Neural crest cell (in vitro differentiated cells): ENCODE data around the gene ERC2. TPM values are rescaled to one million over a fixed set of nuclear protein-coding genes. Genes with fewer than 3 reads are reported as not detected.

Experiments
- DNase-seq: peaks from one replicate; pipeline ENCODE4 v3.0.0; 2021; ENCODE audit warnings: low read depth, mixed read lengths, low spot score
- H3K27ac Mint-ChIP-seq: one replicate; pipeline ENCODE4 v1.8.0; 2021; ENCODE audit warnings: mild to moderate bottlenecking, mixed read lengths; ENCODE audit not compliant: unreplicated experiment
- H3K27me3 Mint-ChIP-seq: 2 replicates; pipeline ENCODE4 v1.8.0; 2021; ENCODE audit warnings: low read depth, mild to moderate bottlenecking, mixed read lengths
- H3K36me3 Mint-ChIP-seq: 2 replicates; pipeline ENCODE4 v1.8.0; 2021; ENCODE audit warnings: low read depth, mild to moderate bottlenecking, mixed read lengths
- H3K4me1 Mint-ChIP-seq: 2 replicates; pipeline ENCODE4 v1.8.0; 2021; ENCODE audit warnings: mixed read lengths
- H3K4me3 Mint-ChIP-seq: one replicate; pipeline ENCODE4 v1.8.0; 2021; ENCODE audit warnings: mild to moderate bottlenecking, mixed read lengths
- H3K9me3 Mint-ChIP-seq: 2 replicates; pipeline ENCODE4 v1.8.0; 2021; ENCODE audit warnings: mixed read lengths
- CTCF ChIP-seq: fragments of 200-600 bp; sonication (generic); conservative IDR thresholded peaks from 2 replicates; pipeline ENCODE4 v1.5.0; 2021; ENCODE audit warnings: antibody characterized with exemption, mild to moderate bottlenecking
- total RNA-seq: library from RNA; stranded (reverse); gene quantifications from 2 replicates; pipeline ENCODE4 v1.2.1, GENCODE V29; 2021

The ERC2 gene
- total RNA-seq, 1 donor from 2014 or later, result 13.5 TPM

GRCh38 chr3:55893045-55893664 lies 575.1 kb downstream of the ERC2 start:
- no peak for DNase-seq
- peaks cover 5% of the 10 kb centered on the region for H3K9me3 Mint-ChIP-seq
- no peak overlapping the region for H3K4me3 Mint-ChIP-seq
- no peak overlapping the region for H3K27ac Mint-ChIP-seq
- peaks cover 5% of the 10 kb centered on the region for H3K36me3 Mint-ChIP-seq
- no peaks in the 10 kb centered on the region for H3K27me3 Mint-ChIP-seq
- peaks cover 22% of the 10 kb centered on the region for H3K4me1 Mint-ChIP-seq
- TF ChIP-seq CTCF, result no peak

DNA sequence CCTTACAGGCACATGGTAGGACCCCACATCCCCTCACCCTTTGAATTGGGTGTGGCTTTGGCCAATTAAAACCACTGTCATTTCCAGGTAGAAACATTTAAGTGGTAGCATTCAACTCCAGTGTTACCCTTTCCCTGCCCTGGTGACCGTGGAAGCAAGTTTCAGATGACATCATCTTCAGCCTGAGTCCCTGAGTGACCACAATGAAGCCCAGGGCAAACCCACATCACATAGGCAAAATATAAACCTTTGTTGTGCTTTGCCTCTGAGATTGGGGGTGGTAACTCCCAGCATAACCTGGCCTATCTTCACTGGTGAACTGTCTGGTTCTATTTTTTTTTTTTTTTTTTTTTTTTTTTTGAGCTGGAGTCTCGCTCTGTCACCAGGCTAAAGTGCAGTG lies 577.2 kb downstream of the ERC2 start:
- no peak overlapping the region for H3K4me3 Mint-ChIP-seq
- peaks cover 5% of the 10 kb centered on the region for H3K36me3 Mint-ChIP-seq
- peaks cover 22% of the 10 kb centered on the region for H3K4me1 Mint-ChIP-seq

GRCh38 chr3:55888282-55888885 lies 579.9 kb downstream of the ERC2 start:
- H3K4me1 Mint-ChIP-seq, result peaks cover 19% of the 10 kb centered on the region
- H3K27ac Mint-ChIP-seq, result peak overlapping the region; percentile 81
- no peak for DNase-seq
- H3K27me3 Mint-ChIP-seq, result no peaks in the 10 kb centered on the region
- no peak for TF ChIP-seq CTCF
- peaks cover 5% of the 10 kb centered on the region for H3K9me3 Mint-ChIP-seq
- peaks cover 5% of the 10 kb centered on the region for H3K36me3 Mint-ChIP-seq
- H3K4me3 Mint-ChIP-seq, result no peak overlapping the region

More for the DNA sequence above, 577.2 kb downstream of the ERC2 start:
- Mint-ChIP-seq H3K27me3 (no peaks in the 10 kb centered on the region), H3K9me3 (peaks cover 5% of the 10 kb centered on the region), H3K27ac (no peak overlapping the region)
- DNase-seq, result no peak
- no peak for TF ChIP-seq CTCF

DNA sequence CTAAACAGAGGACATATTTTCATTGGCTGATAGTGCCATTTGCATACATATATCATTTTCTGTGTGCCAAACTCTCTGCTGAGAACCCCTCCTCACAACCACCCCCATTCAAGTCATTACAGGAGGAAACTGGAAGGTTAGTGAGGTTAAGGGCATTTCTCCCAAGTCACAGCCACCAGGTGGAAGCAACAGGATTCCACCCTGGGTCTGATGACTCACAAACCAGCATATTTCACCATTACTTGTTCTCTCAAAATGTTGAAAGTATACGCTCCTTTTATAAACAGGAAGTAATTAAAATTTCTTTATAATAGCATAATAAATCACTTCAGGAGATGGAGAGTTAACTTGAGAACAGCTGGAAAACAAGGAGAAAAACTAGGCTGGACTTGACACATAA lies 582.5 kb downstream of the ERC2 start:
- Mint-ChIP-seq H3K4me3 (no peak overlapping the region), H3K36me3 (peaks cover 5% of the 10 kb centered on the region), H3K9me3 (peaks cover 5% of the 10 kb centered on the region), H3K4me1 (peaks cover 28% of the 10 kb centered on the region), H3K27ac (no peak overlapping the region), H3K27me3 (no peaks in the 10 kb centered on the region)
- no peak for DNase-seq
- no peak for TF ChIP-seq CTCF

DNA sequence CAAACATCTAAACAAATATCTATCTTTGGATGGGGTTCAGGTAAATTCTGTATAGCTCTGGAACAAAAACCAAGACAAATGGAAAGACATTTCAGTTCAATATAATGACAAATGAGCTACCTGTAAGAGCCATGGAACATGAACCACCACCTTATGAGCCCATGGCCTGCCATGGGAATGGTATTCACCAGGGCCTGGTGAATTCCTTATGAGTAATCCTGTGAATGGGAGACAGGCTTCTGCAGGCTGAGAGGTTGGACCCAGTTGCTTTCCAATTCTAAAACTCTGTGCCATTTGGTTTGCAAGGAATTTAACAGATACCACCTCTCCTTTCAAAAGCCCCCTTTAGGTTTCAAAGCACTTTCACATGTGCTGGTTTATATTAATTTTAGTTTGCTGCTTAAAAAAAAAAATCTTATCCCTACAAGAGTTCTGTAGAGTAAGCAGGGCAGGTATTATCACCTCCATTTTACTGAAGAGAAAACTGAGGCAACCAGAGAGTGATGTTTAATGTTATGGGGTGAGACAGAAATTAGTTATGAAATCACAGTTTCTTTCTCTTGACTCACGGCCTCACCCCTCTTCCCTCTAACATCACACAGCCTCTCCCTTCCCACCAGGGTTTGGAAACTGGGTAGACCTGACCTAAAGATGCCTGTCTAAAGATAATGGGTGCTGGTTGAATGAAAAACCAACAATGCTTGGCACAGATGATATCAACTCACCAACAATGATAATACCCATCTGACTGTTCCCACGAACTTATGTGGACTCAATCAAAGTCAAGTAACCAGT lies 583.6 kb downstream of the ERC2 start:
- no peaks in the 10 kb centered on the region for H3K27me3 Mint-ChIP-seq
- DNase-seq, result no peak
- H3K4me1 Mint-ChIP-seq, result peaks cover 32% of the 10 kb centered on the region
- H3K27ac Mint-ChIP-seq, result no peak overlapping the region
- no peak for TF ChIP-seq CTCF
- H3K9me3 Mint-ChIP-seq, result peaks cover 2% of the 10 kb centered on the region
- H3K4me3 Mint-ChIP-seq, result no peak overlapping the region
- H3K36me3 Mint-ChIP-seq, result peaks cover 5% of the 10 kb centered on the region
